GM18951 (cell line): ENCODE results near the gene GRM4.

Source experiments
- POLR2A ChIP-seq: IDR thresholded peaks from 4 replicates; pipeline ENCODE4 v1.6.1; 2011; ENCODE audit warnings: mild to moderate bottlenecking; ENCODE audit not compliant: insufficient read length, insufficient read depth; ENCODE audit errors: extremely low read depth
- in situ Hi-C: fragments of 300-500 bp; cut with MboI; formaldehyde crosslinking; loops from one replicate; pipeline ENCODE4 v1.12.0; 2022; ENCODE audit warnings: low sequenced_read_pairs, mixed read lengths, inconsistent platforms; ENCODE audit not compliant: unreplicated experiment

GRM4 gene

DNA sequence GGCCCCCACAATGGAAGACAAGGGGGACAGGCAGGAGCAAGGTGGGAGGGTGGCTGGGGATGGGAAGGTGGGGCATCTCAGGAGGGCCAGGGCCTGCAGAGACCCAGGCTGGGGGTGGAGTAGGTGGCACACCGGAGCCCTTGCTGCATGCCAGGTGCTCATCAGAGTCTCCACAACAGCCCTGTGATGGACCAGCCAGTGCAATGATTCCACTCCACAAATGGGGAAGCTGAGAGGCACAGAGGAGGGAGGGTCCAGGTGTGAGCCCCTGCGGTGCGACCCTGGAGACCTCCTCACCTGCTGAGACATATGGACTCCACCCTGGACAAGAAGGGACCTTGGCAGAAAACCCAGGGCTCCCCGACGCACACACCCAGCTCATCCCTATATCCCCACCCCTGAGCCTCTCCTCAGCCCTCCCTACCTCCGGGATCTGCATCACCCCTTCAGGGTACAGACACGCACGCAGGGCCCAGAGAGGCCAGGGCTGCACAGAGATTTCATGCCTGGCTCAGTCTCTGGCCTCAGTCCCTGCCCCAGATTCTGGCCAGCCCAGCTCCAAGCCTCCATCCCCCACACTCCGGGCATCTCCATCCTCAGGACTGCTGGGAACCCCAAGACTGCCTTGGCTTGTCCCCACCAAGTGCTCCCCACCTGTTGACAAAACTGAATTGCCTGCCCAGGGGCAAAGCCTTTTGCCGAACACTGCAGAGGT, 7.1 kb upstream of the GRM4 start:
- TF ChIP-seq POLR2A = no peak
- in situ Hi-C loops = loop anchor here (10.0 kb wide), 2 partner anchors 98 to 388 kb away; no protein-coding TSS in a partner anchor

DNA sequence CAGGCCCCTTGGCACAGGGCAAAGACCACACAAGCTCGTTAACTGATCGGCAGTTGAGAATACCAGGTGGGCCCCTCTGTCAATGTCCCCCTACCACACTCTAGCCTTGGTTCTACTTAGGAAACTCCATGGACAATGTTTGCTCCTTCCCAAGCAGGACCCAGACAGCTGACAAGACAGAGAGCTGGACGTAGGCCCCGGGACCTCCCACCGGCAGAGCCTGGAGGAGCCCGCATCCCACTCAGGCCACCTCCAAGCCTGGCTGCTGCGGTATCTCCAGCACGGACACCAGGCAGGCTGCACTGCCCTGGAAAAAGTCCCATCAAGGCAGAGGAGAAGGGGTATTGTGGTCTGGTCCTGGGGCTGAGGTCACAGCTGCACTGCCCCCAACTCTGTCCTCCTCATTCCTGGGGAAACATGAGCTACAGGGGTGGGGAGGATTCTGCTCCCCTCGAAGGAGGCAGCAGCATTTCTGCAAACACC, 6.2 kb upstream of the GRM4 start:
- in situ Hi-C loops = loop anchor here (10.0 kb wide), 2 partner anchors 97 to 387 kb away; no protein-coding TSS in a partner anchor
- TF ChIP-seq POLR2A = no peak

DNA sequence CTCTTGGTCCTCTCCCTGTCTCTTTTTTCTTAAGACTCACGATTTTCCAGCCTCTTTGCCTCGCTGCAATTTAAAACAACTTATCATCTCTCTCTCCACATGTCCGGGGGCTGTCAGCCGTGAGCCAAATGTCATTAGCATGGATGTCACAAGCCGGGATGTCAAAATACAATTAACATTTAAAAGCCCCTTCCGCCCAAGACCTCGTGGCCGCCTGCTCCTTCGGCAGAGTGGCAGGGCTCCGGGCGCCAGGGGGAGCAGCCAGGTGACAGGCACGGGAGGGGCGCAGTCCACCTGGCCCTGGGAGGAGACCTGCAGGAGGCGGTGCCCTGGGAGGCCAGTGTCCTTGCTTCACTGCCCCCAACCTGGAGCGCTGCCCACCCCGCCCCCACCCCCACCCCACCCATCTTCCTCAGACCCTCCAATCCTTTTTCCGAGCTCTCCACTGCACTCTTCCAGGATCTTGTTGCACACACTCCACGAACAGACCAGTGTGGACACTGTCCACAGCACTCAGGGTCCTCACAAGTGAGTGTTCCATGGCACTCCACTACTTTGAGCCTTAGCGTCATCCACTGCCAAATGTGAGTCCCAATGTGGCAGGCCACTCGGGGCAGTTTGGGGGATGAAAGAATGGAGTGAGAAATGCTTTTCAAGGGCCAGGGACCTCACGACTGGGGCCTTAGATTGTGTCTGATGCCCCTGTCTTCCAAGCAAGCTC, 5.6 kb upstream of the GRM4 start:
- in situ Hi-C loops = loop anchor here (10.0 kb wide), 2 partner anchors 97 to 387 kb away; no protein-coding TSS in a partner anchor
- TF ChIP-seq POLR2A = no peak

DNA sequence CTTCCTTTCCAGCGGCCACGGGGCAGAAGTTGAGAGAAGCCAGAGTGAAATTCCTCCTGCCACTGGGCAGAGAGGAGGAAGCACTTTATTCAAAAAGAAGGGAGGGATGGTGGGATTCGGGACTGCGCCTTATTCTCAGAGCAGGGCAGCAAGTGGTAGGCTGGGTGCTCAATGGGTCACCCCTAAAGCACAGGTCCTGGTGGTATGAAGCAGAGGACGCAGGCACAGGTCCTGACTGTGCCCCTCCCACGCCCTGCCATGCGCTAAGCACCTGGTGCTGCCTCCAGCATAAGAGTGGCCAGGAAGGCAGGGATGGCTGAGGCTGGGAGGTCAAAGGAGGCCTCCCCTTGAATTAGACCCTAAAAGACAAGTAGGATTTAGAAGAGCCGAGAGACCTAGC, 4.9 kb upstream of the GRM4 start:
- no peak for TF ChIP-seq POLR2A
- in situ Hi-C loops = loop anchor here (10.0 kb wide), 2 partner anchors 96 to 386 kb away; no protein-coding TSS in a partner anchor

DNA sequence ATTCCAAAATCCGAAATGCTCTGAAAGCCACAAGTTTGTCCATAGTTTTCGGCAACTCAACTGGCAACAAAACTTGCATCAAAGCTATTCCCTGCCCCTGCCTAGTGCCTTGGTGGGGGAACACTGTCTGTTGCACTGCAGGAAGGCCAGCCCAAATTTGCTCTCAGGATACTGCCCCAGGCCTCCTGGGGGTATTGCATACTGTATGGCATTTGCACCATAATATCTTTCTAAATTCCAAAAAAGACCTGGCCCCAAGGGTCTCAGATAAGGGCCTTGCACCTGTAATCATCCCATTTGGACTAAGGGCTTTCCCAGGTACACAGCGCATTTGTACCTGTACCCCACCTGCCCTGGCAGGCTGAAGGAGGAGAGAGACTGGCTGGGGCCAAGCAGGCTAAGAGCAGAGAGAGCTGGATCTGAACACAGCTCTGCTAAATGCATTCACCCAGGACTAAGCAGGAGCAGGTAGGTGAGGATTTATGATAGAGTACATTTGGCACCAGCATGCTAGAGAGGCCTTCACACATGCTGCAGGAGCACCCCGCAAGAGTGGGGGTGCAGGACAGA, 4.0 kb upstream of the GRM4 start:
- TF ChIP-seq POLR2A = no peak
- in situ Hi-C loops = loop anchor here (10.0 kb wide), 2 partner anchors 95 to 385 kb away; no protein-coding TSS in a partner anchor

DNA sequence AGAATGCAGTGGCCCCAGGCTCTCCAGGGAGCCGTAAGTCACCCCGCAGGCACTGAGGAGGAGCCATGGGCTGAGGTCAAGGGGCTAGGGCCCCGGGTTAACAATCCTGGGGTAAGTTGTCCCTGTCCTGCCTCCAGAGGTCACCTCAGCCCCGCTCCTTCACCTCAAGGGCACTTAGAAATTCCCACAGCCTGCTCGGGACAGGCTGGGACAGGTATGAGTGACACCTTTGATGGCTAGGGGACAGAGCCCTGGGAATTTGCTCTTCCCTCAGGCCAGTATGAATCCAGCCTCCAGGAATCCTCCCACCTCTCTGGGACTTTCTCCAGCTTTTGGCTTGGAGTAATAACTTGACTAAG, 3.5 kb upstream of the GRM4 start:
- no peak for TF ChIP-seq POLR2A

DNA sequence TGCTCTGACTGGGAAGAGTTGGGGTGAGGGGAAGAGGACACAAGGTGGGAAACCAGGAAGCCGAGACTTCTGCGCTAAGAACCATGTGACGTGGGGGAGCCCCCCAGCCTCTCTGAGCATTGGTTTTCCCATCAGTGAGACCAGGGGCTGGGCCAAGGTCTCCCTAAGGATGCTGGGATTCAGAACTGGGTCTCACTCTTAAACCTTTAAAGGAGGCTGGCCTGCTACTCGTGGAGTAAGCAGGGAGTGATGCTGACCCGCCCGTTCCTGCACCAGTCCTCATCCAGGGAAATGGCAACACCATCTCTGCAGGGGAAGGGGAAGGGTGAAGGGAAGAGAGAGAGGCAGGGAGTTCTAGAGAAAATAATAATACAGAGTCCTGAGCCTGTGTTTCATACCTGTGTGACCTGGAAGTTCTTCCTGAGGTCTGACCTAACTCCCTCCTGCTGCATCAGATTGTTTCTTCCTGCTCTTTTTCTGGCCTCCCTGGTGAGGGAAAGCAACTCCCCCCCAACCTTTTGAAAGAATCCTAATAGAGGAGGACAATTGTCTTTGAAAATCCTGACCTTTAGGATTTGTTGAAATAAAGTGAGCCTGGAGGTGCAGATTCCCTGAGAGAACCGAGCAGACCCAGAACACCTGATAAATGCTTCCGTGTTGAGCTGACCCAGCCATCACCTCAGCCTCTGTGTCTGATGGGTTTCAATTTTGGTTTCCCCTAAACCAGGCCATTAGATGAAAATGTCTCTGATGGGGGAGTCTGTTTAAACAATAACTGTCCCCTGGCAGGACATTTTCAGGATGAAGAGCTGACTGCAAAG, 3.0 kb upstream of the GRM4 start:
- TF ChIP-seq POLR2A = no peak
- in situ Hi-C loops = no loop called here

More for the DNA sequence above, 3.5 kb upstream of the GRM4 start:
- in situ Hi-C loops = no loop called here

DNA sequence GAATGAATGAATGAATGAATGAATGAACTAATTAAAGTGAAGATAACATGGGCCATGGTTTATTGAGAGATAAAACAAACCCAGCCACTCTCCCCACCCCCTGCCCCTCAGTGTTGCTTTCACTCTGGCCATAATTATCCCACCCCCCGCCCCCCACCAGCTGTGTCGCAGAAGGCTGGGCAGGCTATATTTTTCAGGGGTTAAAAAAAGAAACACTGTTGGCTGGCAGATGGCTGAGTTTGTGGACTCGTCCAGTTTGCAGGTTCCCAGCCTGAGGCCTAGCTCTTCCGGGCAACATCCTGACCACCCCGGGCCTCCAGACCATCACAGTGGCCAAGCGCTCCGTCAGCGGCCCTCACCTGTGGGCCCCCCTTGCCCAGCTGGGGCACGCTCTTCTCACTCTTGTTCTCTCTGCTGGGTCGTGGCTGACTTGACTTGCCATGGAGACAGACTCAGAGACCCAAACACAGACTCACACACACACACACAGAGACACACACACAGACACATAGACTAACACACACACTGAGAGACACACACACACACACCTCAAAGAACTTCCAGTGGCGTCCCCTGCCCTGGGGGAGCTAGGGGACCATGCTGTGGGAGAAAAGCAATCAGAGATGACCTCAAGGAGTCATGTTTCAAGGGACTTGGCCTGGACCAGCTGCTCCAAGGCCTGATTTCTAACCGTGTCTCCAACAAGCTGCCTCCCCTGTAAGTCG, 2.2 kb upstream of the GRM4 start:
- no peak for TF ChIP-seq POLR2A
- in situ Hi-C loops = no loop called here

DNA sequence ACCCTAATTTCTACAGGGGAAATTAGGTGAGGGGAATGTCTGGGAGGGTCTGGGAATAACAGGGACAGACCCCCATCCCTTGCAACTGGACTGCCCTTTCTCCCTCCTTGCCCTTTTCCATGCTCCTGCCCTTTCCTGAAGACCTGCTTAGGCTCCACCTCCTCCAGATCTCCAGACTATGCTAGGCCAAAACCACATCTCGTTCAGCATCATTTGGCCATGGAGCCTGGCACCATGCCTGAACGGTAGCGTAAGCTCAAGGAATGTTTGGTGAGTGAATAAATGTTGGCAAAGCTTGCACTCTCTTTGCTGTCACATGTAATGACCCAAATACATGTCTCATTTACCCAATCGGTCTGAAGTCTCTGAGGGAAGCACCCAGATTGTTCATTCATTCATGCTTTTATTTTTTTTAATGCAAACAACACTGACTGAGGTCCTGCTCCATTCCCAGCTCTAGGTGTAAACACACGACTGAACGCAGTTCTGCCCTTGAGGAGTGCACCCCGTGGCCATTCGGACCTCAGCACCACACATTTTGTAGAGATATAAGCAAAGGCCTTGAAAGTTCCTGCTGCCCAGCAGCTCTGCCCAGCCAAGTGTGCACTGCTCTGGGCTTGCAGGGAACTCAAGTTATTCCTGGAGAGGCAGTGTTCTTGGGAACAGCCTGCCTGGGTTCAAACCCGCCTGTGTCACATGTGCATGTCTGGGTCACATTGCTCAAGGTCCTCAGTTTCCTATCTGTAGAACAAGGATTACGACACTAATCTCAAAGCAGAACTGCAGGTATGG, 1.1 kb upstream of the GRM4 start:
- in situ Hi-C loops = no loop called here
- no peak for TF ChIP-seq POLR2A

DNA sequence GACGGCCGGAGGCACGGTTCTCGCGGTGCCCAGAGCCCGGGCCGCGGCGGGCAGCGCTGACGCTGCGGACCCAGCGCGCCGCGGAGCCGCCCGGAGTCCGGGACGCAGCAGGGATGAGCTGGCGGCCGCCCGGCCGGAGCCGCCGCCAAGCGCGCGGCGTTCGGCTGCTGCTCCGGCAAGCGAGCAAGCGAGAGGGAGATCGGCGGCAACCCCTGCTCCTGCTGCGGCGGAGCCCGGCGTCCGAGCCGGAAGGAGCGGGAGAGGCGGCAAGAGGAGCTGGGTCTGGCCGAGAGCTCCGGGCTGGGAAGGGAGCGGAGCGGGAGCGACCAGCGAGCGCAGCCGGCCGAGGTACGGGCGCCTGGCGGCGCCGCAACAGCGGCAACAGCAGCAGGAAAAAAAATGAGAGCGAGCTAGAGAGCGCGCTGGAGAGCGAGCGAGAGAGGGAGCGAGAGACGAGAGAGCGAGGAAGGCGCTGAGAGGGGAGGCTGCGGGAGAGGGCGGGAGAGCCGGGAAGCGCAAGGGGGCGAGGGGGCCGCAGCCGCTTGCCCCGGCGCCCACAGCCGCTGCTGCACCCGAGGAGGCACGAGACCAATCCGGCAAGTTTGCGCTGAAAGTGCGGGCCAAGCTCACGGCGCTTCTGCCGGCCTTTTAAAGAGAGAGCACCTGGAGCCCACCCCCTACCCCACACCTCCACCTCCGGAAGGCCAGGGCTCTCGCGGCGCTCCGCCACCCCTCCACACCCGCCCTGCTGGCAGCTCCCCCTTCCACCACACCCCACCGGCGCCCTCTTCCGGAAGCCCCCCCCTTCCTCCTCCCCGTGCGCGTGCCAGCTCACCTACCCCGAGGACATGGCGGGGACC, 496 bp downstream of the GRM4 start:
- no peak for TF ChIP-seq POLR2A
- in situ Hi-C loops = no loop called here
